Thoracic aorta (tissue), 2 donors: ENCODE results near the gene PKNOX2. TPM values are rescaled to one million over a fixed set of nuclear protein-coding genes. Genes with fewer than 3 reads are reported as not detected.

Experiments
- ATAC-seq: fragments of 150-250 bp; one replicate; pipeline ENCODE4 v1.8.0; 2017; ENCODE audit warnings: low read depth; ENCODE audit not compliant: insufficient number of reproducible peaks, low FRiP score
- DNase-seq: peaks from one replicate; pipeline ENCODE4 v3.0.0-alpha.2; 2020; ENCODE audit warnings: low spot score
- H3K27ac ChIP-seq, 2 donors: fragments of 200-600 bp; sonication (generic); 1 replicate in 1 of 2; 2 replicates in 1 of 2; pipeline ENCODE4 v1.5.1; 2016; ENCODE audit warnings: mild to moderate bottlenecking in 2 of 2, moderate library complexity in 2 of 2
- H3K27me3 ChIP-seq: fragments of 200-600 bp; sonication (generic); replicated peaks from 2 replicates; pipeline ENCODE4 v1.6.0; 2016; ENCODE audit warnings: mild to moderate bottlenecking; ENCODE audit not compliant: insufficient read depth
- H3K36me3 ChIP-seq: fragments of 200-600 bp; sonication (generic); one replicate; pipeline ENCODE4 v1.5.1; 2016
- H3K4me1 ChIP-seq, 2 donors: fragments of 200-600 bp; sonication (generic); 1 replicate in 1 of 2; 2 replicates in 1 of 2; pipeline versions ENCODE4 v1.5.1 to v1.6.0; 2016; ENCODE audit warnings: low read depth in 2 of 2, mild to moderate bottlenecking in 1 of 2; ENCODE audit not compliant: control insufficient read depth in 1 of 2
- H3K4me3 ChIP-seq: fragments of 200-600 bp; sonication (generic); 2 replicates; pipeline ENCODE4 v1.5.1; 2016; ENCODE audit warnings: mild to moderate bottlenecking
- H3K9me3 ChIP-seq: fragments of 200-600 bp; sonication (generic); 2 replicates; pipeline ENCODE4 v1.5.1; 2016
- CTCF ChIP-seq: fragments of 200-600 bp; sonication (generic); IDR thresholded peaks from one replicate; pipeline ENCODE4 v1.5.1; 2019; ENCODE audit warnings: antibody characterized with exemption
- total RNA-seq, 2 donors: library from RNA; depleted of rRNA; stranded (reverse); fragments of >200 nt; gene quantifications; one replicate each; pipeline versions ENCODE4 v1.1.0 to v1.2.3, GENCODE V29; 2016

The PKNOX2 gene
- total RNA-seq, 2 donors from 2014 or later = 1.4 to 9.2 TPM

GRCh38 chr11:125441648-125442410 is 277.3 kb downstream of the PKNOX2 start:
- DNase-seq (no peak), ATAC-seq (no peak)
- Histone ChIP-seq H3K27ac (no peak overlapping the region), H3K27me3 (no peaks in the 10 kb centered on the region), H3K4me3 (no peak overlapping the region), H3K4me1 (no peaks in the 10 kb centered on the region), H3K36me3 (peaks cover 37% of the 10 kb centered on the region), H3K9me3 (no peaks in the 10 kb centered on the region)
- no peak for TF ChIP-seq CTCF

GRCh38 chr11:125442946-125443345 is 278.4 kb downstream of the PKNOX2 start:
- Histone ChIP-seq H3K36me3 (peaks cover 37% of the 10 kb centered on the region), H3K4me1 (no peaks in the 10 kb centered on the region), H3K9me3 (no peaks in the 10 kb centered on the region), H3K27me3 (no peaks in the 10 kb centered on the region), H3K4me3 (no peak overlapping the region), H3K27ac (no peak overlapping the region)
- ATAC-seq = no peak
- no peak for DNase-seq
- no peak for TF ChIP-seq CTCF

GRCh38 chr11:125443767-125444311 is 279.3 kb downstream of the PKNOX2 start:
- H3K9me3 ChIP-seq = no peaks in the 10 kb centered on the region
- H3K4me1 ChIP-seq = no peaks in the 10 kb centered on the region
- H3K27ac ChIP-seq = no peak overlapping the region
- H3K36me3 ChIP-seq = peaks cover 37% of the 10 kb centered on the region
- H3K27me3 ChIP-seq = no peaks in the 10 kb centered on the region
- ATAC-seq (no peak), DNase-seq (no peak)
- H3K4me3 ChIP-seq = no peak overlapping the region
- no peak for TF ChIP-seq CTCF

- Histone ChIP-seq H3K4me1 (no peaks in the 10 kb centered on the region), H3K4me3 (no peak overlapping the region), H3K27ac (no peak overlapping the region), H3K9me3 (no peaks in the 10 kb centered on the region), H3K36me3 (peaks cover 37% of the 10 kb centered on the region), H3K27me3 (no peaks in the 10 kb centered on the region)
- DNase-seq (no peak), ATAC-seq (no peak)
- TF ChIP-seq CTCF = no peak
These were observed 281.2 kb downstream of the PKNOX2 start for GRCh38 chr11:125445731-125446130.

- no peaks in the 10 kb centered on the region for H3K9me3 ChIP-seq
- no peaks in the 10 kb centered on the region for H3K27me3 ChIP-seq
- peaks cover 0 to 3% of the 10 kb centered on the region in 2 donors for H3K4me1 ChIP-seq
- ATAC-seq (no peak), DNase-seq (no peak)
- peaks cover 34% of the 10 kb centered on the region for H3K36me3 ChIP-seq
- no peak overlapping the region for H3K27ac ChIP-seq
- no peak for TF ChIP-seq CTCF
- no peak overlapping the region for H3K4me3 ChIP-seq
These were observed 281.7 kb downstream of the PKNOX2 start for GRCh38 chr11:125446279-125446678.
